ENCODE measurements around the gene NDUFV3.
"Not testable (repeated sequence)": the region's sequence is repeated elsewhere in the genome, so short reads cannot be mapped to it uniquely, and the experiment has no call there.

Gene NDUFV3

GRCh38 chr21:42937034-42937940, 44.2 kb downstream of the NDUFV3 start:
- not testable (repeated sequence) for DNase-seq

GRCh38 chr21:42937960-42938605, 45.0 kb downstream of the NDUFV3 start:
- DNase-seq, result no peak

- DNase-seq, result not testable (repeated sequence)
Observed at GRCh38 chr21:42938606-42938995, 45.5 kb downstream of the NDUFV3 start.

GRCh38 chr21:42939582-42940413, 46.7 kb downstream of the NDUFV3 start:
- DNase-seq, result no peak

GRCh38 chr21:42941696-42942085, 48.6 kb downstream of the NDUFV3 start:
- DNase-seq, result no peak

GRCh38 chr21:42942244-42942643, 49.1 kb downstream of the NDUFV3 start:
- DNase-seq, result no peak

- DNase-seq, result not testable (repeated sequence)
Observed at GRCh38 chr21:42949094-42949755, 56.1 kb downstream of the NDUFV3 start.

GRCh38 chr21:42951193-42951592, 58.1 kb downstream of the NDUFV3 start:
- DNase-seq, result not testable (repeated sequence)

- no peak for DNase-seq
Observed at GRCh38 chr21:42956824-42957630, 63.9 kb downstream of the NDUFV3 start.

- DNase-seq, result not testable (repeated sequence)
Observed at GRCh38 chr21:42958122-42958521, 65.0 kb downstream of the NDUFV3 start.

GRCh38 chr21:42959728-42960127, 66.6 kb downstream of the NDUFV3 start:
- DNase-seq, result no peak

- no peak for DNase-seq
Observed at GRCh38 chr21:42962380-42963007, 69.4 kb downstream of the NDUFV3 start.

Data from stimulated activated CD4-positive, alpha-beta T cell treated with anti-CD3 and anti-CD28 coated beads, Interleukin-1b, Interleukin-23, amount 100 ng/mL, for 48 hours (primary cell).